Hepatocyte (in vitro differentiated cells): ENCODE measurements around the gene NAXD.

Experiments used
- CTCF ChIP-seq: fragments of 200-600 bp; sonication (generic); IDR thresholded peaks from 2 replicates; pipeline ENCODE4 v1.5.1; 2016; ENCODE audit warnings: antibody characterized with exemption, mild to moderate bottlenecking; ENCODE audit not compliant: poor library complexity
- EZH2 ChIP-seq: fragments of 200-600 bp; sonication (generic); IDR thresholded peaks from 2 replicates; pipeline ENCODE4 v1.6.1; 2016; ENCODE audit warnings: antibody characterized with exemption, mild to moderate bottlenecking, borderline replicate concordance
- EZH2phosphoT487 ChIP-seq: fragments of 200-600 bp; sonication (generic); IDR thresholded peaks from one replicate; pipeline ENCODE4 v1.6.1; 2018; ENCODE audit warnings: antibody characterized with exemption, mild to moderate bottlenecking, low read depth, moderate library complexity; ENCODE audit not compliant: unreplicated experiment, severe bottlenecking

DNA sequence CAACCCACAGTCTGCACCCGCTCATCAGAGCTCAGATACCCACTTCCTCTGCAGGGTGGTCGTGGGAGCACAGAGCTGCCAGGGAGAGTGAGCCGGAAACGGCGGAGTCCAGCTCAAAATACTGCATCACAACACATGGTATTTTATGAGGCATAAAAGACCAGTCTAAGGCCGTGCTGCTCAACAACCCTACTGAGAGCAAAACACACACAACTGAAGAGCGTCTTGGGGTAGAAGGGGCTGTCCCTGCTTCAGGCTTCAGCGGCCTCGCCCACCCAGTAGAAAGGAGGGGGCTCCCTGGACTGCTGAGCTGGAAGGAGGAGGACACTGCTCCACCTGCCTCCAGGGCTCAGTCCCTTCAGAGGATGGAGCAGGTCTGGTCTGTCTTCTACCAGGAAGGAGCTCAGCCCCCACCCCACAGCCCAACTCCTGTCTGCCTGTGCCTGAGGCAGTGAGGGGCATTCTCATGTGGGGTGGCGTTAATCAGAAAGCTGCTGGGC is 36.9 kb downstream of the NAXD start:
- TF ChIP-seq EZH2: no peak
- TF ChIP-seq CTCF: no peak
- TF ChIP-seq EZH2phosphoT487: no peak
